SK-N-MC (cell line): Measurements from ENCODE around the gene MOCS1.

Experiments used
- EZH2 ChIP-seq: fragments of 200-600 bp; sonication (generic); IDR thresholded peaks from one replicate; pipeline ENCODE4 v1.6.1; 2017; ENCODE audit warnings: antibody characterized with exemption
- FOXP2 ChIP-seq: optimal IDR thresholded peaks from 2 replicates; pipeline ENCODE3; 2011; ENCODE audit warnings: mild to moderate bottlenecking, moderate library complexity; ENCODE audit not compliant: insufficient read depth; ENCODE audit errors: extremely low read length, control extremely low read depth
- POLR2AphosphoS5 ChIP-seq: IDR thresholded peaks from 2 replicates; pipeline ENCODE4 v1.6.1; 2012; ENCODE audit warnings: mild to moderate bottlenecking, low read depth, low read length, borderline replicate concordance

DNA sequence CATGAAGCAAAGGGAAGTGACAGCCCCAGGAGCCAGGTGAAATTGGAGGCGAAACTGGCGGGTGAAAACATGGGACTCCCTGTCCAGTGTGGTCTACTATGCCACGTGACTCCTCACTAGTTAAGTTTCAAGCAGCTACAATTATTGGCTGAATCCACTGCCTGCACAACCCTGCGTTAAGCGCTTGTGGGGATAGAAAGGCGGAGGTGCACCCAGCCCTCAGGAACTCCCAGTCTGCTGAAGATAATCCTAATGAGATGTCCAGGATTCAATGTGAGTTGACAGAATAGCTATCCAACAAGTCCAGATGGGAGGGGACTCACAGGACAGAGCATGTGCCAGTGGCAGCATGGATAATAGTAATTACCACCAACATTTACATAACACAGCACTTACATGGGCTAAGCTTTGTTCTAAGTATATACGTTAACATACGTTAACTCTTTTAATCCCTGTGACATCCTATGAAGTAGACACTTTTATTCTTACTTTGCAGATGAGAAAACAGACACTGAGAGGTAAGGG is 1.8 kb downstream of the MOCS1 start:
- no peak for TF ChIP-seq EZH2
- TF ChIP-seq POLR2AphosphoS5 = no peak
- no peak for TF ChIP-seq FOXP2
